Keratinocyte (primary cell): ENCODE data around the gene LARGE1. TPM values are rescaled to one million over a fixed set of nuclear protein-coding genes. Genes with fewer than 3 reads are reported as not detected.

Experiments
- DNase-seq: peaks from one replicate; pipeline ENCODE4 v3.0.0-alpha.2; 2011; ENCODE audit warnings: low read depth, missing footprints, low spot score
- FAIRE-seq: peaks from 2 replicates; lab custom pipeline; 2011; peaks lifted over from hg19 to GRCh38; lab: Jason Lieb, UNC
- H2AFZ ChIP-seq: 2 replicates; pipeline ENCODE4 v1.6.0; 2012; ENCODE audit warnings: low read length, control low read depth, inconsistent platforms; ENCODE audit not compliant: control insufficient read depth
- H3K27ac ChIP-seq: 2 replicates; pipeline ENCODE4 v1.5.1; 2011; ENCODE audit warnings: low read length; ENCODE audit not compliant: control insufficient read depth, insufficient read depth
- H3K27me3 ChIP-seq: 3 replicates; pipeline ENCODE4 v1.6.0; 2011; ENCODE audit warnings: low read length; ENCODE audit not compliant: control insufficient read depth, insufficient read depth; ENCODE audit errors: extremely low read depth
- H3K36me3 ChIP-seq, 2 experiments: 2 replicates in 1 of 2; 3 replicates in 1 of 2; pipeline ENCODE4 v1.5.1; 2011; ENCODE audit warnings: low read length in 2 of 2, mild to moderate bottlenecking in 1 of 2; ENCODE audit not compliant: control insufficient read depth in 2 of 2, insufficient read depth in 2 of 2; ENCODE audit errors: extremely low read depth in 1 of 2
- H3K4me1 ChIP-seq: 3 replicates; pipeline ENCODE4 v1.5.1; 2011; ENCODE audit warnings: low read length; ENCODE audit not compliant: control insufficient read depth, insufficient read depth; ENCODE audit errors: extremely low read depth
- H3K4me2 ChIP-seq: 3 replicates; pipeline ENCODE4 v1.6.0; 2011; ENCODE audit warnings: low read depth, low read length; ENCODE audit not compliant: control insufficient read depth, insufficient read depth; ENCODE audit errors: extremely low read depth
- H3K4me3 ChIP-seq, 3 experiments: fragments of 200-600 bp in 1 of 3; sonication (generic) in 1 of 3; 2 replicates in 2 of 3; 3 replicates in 1 of 3; pipeline ENCODE4 v1.5.1; 2011 to 2016; ENCODE audit warnings: low read length in 3 of 3, mild to moderate bottlenecking in 3 of 3, control low read depth in 2 of 3, inconsistent platforms in 1 of 3, low read depth in 1 of 3, mixed read lengths in 1 of 3, mixed run types in 1 of 3, moderate library complexity in 1 of 3; ENCODE audit not compliant: control insufficient read depth in 2 of 3, insufficient read depth in 2 of 3; ENCODE audit errors: extremely low read depth in 1 of 3
- H3K79me2 ChIP-seq: 2 replicates; pipeline ENCODE4 v1.6.0; 2012; ENCODE audit warnings: low read length; ENCODE audit not compliant: control insufficient read depth, insufficient read depth
- H3K9ac ChIP-seq: 3 replicates; pipeline ENCODE4 v1.6.0; 2011; ENCODE audit warnings: low read length; ENCODE audit not compliant: control insufficient read depth, insufficient read depth; ENCODE audit errors: extremely low read depth
- H3K9me1 ChIP-seq: 3 replicates; pipeline ENCODE4 v1.6.0; 2011; ENCODE audit warnings: low read length; ENCODE audit not compliant: control insufficient read depth, insufficient read depth; ENCODE audit errors: extremely low read depth
- H3K9me3 ChIP-seq: 2 replicates; pipeline ENCODE4 v1.5.1; 2012; ENCODE audit warnings: low read depth, low read length; ENCODE audit not compliant: control insufficient read depth
- H4K20me1 ChIP-seq: 3 replicates; pipeline ENCODE4 v1.6.0; 2011; ENCODE audit warnings: low read length; ENCODE audit not compliant: control insufficient read depth, insufficient read depth; ENCODE audit errors: extremely low read depth
- CTCF ChIP-seq, 3 experiments: IDR thresholded peaks in 1 of 3; conservative IDR thresholded peaks in 1 of 3; optimal IDR thresholded peaks in 1 of 3; 2 replicates in 2 of 3; 3 replicates in 1 of 3; pipeline versions ENCODE3 to v1.5.1; 2011; ENCODE audit warnings: low read length in 3 of 3, mild to moderate bottlenecking in 3 of 3, moderate library complexity in 2 of 3, control low read depth in 1 of 3, inconsistent platforms in 1 of 3; ENCODE audit not compliant: insufficient read depth in 2 of 3; ENCODE audit errors: extremely low read depth in 1 of 3
- EZH2 ChIP-seq: IDR thresholded peaks from one replicate; pipeline ENCODE4 v1.6.1; 2012; ENCODE audit warnings: inconsistent platforms, mild to moderate bottlenecking, low read length, moderate library complexity
- dilution Hi-C: fragments of 300-500 bp; cut with MboI; formaldehyde crosslinking; loops from one replicate; pipeline ENCODE4 v1.7.0; 2020; ENCODE audit warnings: low sequenced_read_pairs; ENCODE audit not compliant: extremely low pct_ligation_motif_present
- polyA plus RNA-seq, 5 experiments: library from polyadenylated mRNA; depleted of rRNA in 3 of 5; stranded (reverse) in 3 of 5; stranded (forward) in 1 of 5; unstranded in 1 of 5; fragments of >200 nt; gene quantifications; 1 replicate in 1 of 5; 2 replicates in 3 of 5; 3 replicates in 1 of 5; pipeline versions ENCODE4 v1.2.1 to v1.2.3, GENCODE V29; 2011 to 2012; ENCODE audit warnings: missing spikeins in 2 of 5, low read depth in 1 of 5, low replicate concordance in 1 of 5

Gene LARGE1
- polyA plus RNA-seq, 1 donor (not counting 4 experiments of a cell fraction or from before 2014, with no cell fraction given): 4.5 TPM

- H3K9me3 ChIP-seq: no peaks in the 10 kb centered on the region
- no peaks in the 10 kb centered on the region for H3K79me2 ChIP-seq
- H2AFZ ChIP-seq: no peak overlapping the region
- H3K27me3 ChIP-seq: no peaks in the 10 kb centered on the region
- H3K4me3 ChIP-seq: no peak overlapping the region
- H3K36me3 ChIP-seq: peaks cover 0 to 1% of the 10 kb centered on the region in 2 experiments
- dilution Hi-C loops: no loop called here
- no peak for FAIRE-seq
- TF ChIP-seq EZH2 (no peak), CTCF (optimal IDR thresholded peaks at IDR 0.05 in 1 of 3, IDR thresholded peaks at IDR 0.05 in 1 of 3, conservative IDR thresholded peaks at IDR 0.05 in 1 of 3; ENCODE audit: extremely low read depth in 1 of 3, insufficient read depth in 2 of 3, low read length in 3 of 3) (no peak)
- no peaks in the 10 kb centered on the region for H4K20me1 ChIP-seq
- H3K4me1 ChIP-seq: no peaks in the 10 kb centered on the region
- DNase-seq: no peak
- H3K9me1 ChIP-seq: no peaks in the 10 kb centered on the region
- no peak overlapping the region for H3K9ac ChIP-seq
- H3K4me2 ChIP-seq: no peak overlapping the region
- no peak overlapping the region for H3K27ac ChIP-seq
These were observed 493.8 kb downstream of the LARGE1 start for GRCh38 chr22:33426451-33426850.

GRCh38 chr22:33421859-33422258, 498.4 kb downstream of the LARGE1 start:
- H3K4me1 ChIP-seq: no peaks in the 10 kb centered on the region
- H3K9ac ChIP-seq: no peak overlapping the region
- H3K79me2 ChIP-seq: no peaks in the 10 kb centered on the region
- TF ChIP-seq CTCF (optimal IDR thresholded peaks at IDR 0.05 in 1 of 3, IDR thresholded peaks at IDR 0.05 in 1 of 3, conservative IDR thresholded peaks at IDR 0.05 in 1 of 3; ENCODE audit: extremely low read depth in 1 of 3, insufficient read depth in 2 of 3, low read length in 3 of 3): no peak
- no peak for TF ChIP-seq EZH2
- no peaks in the 10 kb centered on the region for H3K9me3 ChIP-seq
- dilution Hi-C loops: no loop called here
- H3K4me3 ChIP-seq: no peak overlapping the region
- DNase-seq (no peak), FAIRE-seq (no peak)
- H3K27ac ChIP-seq: no peak overlapping the region
- no peaks in the 10 kb centered on the region for H4K20me1 ChIP-seq
- no peaks in the 10 kb centered on the region for H3K9me1 ChIP-seq
- H3K36me3 ChIP-seq: no peaks in the 10 kb centered on the region
- H3K4me2 ChIP-seq: no peak overlapping the region
- no peak overlapping the region for H2AFZ ChIP-seq
- no peaks in the 10 kb centered on the region for H3K27me3 ChIP-seq
